Spleen (tissue), 11 donors: Measurements from ENCODE around the gene TJP1. TPM values are rescaled to one million over a fixed set of nuclear protein-coding genes. Genes with fewer than 3 reads are reported as not detected.
"Not testable (repeated sequence)": the region's sequence is repeated elsewhere in the genome, so short reads cannot be mapped to it uniquely, and the experiment has no call there.

Experiments used
- DNase-seq: peaks from one replicate; pipeline ENCODE4 v3.0.0-alpha.2; 2020
- H3K27ac ChIP-seq, 8 donors: fragments of 200-600 bp; sonication (generic) in 7 of 8; 1 replicate in 4 of 8; 2 replicates in 4 of 8; pipeline versions ENCODE4 v1.5.0 to v1.8.0; 2016 to 2021; ENCODE audit warnings: inconsistent platforms in 4 of 8, mild to moderate bottlenecking in 4 of 8, moderate library complexity in 1 of 8
- H3K27me3 ChIP-seq, 7 donors: fragments of 200-600 bp; sonication (generic) in 6 of 7; replicated peaks in 1 of 7; 1 replicate in 4 of 7; 2 replicates in 3 of 7; pipeline versions ENCODE4 v1.5.0 to v1.8.0; 2016 to 2021; ENCODE audit warnings: inconsistent platforms in 3 of 7, mild to moderate bottlenecking in 1 of 7
- H3K36me3 ChIP-seq, 6 donors: fragments of 200-600 bp; sonication (generic) in 5 of 6; 1 replicate in 4 of 6; 2 replicates in 2 of 6; pipeline versions ENCODE4 v1.5.0 to v1.8.0; 2016 to 2021; ENCODE audit warnings: inconsistent platforms in 2 of 6
- H3K4me1 ChIP-seq, 6 donors: fragments of 200-600 bp; sonication (generic) in 5 of 6; 1 replicate in 3 of 6; 2 replicates in 3 of 6; pipeline versions ENCODE4 v1.5.0 to v1.8.0; 2016 to 2021; ENCODE audit warnings: inconsistent platforms in 3 of 6
- H3K4me3 ChIP-seq, 8 donors: fragments of 200-600 bp; sonication (generic) in 7 of 8; 1 replicate in 4 of 8; 2 replicates in 4 of 8; pipeline versions ENCODE4 v1.5.0 to v1.8.0; 2016 to 2021; ENCODE audit warnings: inconsistent platforms in 4 of 8, mild to moderate bottlenecking in 4 of 8, moderate library complexity in 2 of 8
- H3K9me3 ChIP-seq, 8 donors: fragments of 200-600 bp; sonication (generic) in 7 of 8; 1 replicate in 4 of 8; 2 replicates in 4 of 8; pipeline versions ENCODE4 v1.5.0 to v1.8.0; 2016 to 2021; ENCODE audit warnings: inconsistent platforms in 4 of 8
- POLR2A ChIP-seq, 3 donors: fragments of 450-650 bp; IDR thresholded peaks; one replicate each; pipeline ENCODE4 v1.5.1; 2017; ENCODE audit warnings: antibody characterized with exemption in 3 of 3, mild to moderate bottlenecking in 1 of 3
- POLR2AphosphoS5 ChIP-seq, 3 donors: sonication (generic); formaldehyde crosslinking; IDR thresholded peaks; one replicate each; pipeline ENCODE4 v1.5.1; 2017; ENCODE audit warnings: antibody characterized with exemption in 3 of 3
- WGBS, 5 donors: extraction: QIAGEN DNeasy Blood & Tissue Kit in 3 of 5; methylation state at CpG; one replicate each; pipeline versions ENCODE4 v1.1.5 to v1.1.7; 2013 to 2018; 5-methylcytosine and 5-hydroxymethylcytosine counted together
- intact Hi-C: fragments of 100-400 bp; cut with DNase I; formaldehyde crosslinking; loops from one replicate; pipeline ENCODE4 v1.15.0; 2023; ENCODE audit warnings: low total_unique reads
- polyA plus RNA-seq, 3 donors: library from polyadenylated mRNA; stranded (reverse); fragments of 200-250 nt; gene quantifications; one replicate each; pipeline ENCODE4 v1.2.1, GENCODE V29; 2013
- total RNA-seq, 7 donors: library from RNA; depleted of rRNA in 3 of 7; stranded (reverse); fragments of >200 nt in 3 of 7; fragmentation: NEBNext Ultra II Directional in 4 of 7; extraction: Animal tissue kit (Norgen Biotek cat#: 25700) in 4 of 7; gene quantifications; one replicate each; pipeline versions ENCODE4 v1.1.0 to v1.2.1, GENCODE V29; 2016 to 2021
- TF ChIP-seq, protein P1 (sequence below), 11 experiments: fragments of 200-600 bp in 7 of 11; fragments of 450-650 bp in 4 of 11; sonication (generic) in 4 of 11; IDR thresholded peaks in 8 of 11; conservative IDR thresholded peaks in 3 of 11; 1 replicate in 7 of 11; 2 replicates in 4 of 11; pipeline versions ENCODE4 v1.4.0 to v1.8.0; 2016 to 2021; ENCODE audit warnings: antibody characterized with exemption in 11 of 11, inconsistent platforms in 4 of 11, mild to moderate bottlenecking in 1 of 11
- donor health status: healthy with polysubstance abuse.
- donor health status: DM: no; HTN: no; CAD: no; lungs with moderate emphysema.
- donor health status: DM: no; HTN: no; CAD: no.
- donor health status: Bipolar disorder and iron deficiency.
- donor health status: healthy.
- donor health status: DM: no; HTN: no; CAD: no.
- donor health status: DM: yes; HTN: yes; CAD: no.

The TJP1 gene
- total and polyA plus RNA-seq, 10 donors = 2.9 to 71.8 (median 49.7) TPM

DNA sequence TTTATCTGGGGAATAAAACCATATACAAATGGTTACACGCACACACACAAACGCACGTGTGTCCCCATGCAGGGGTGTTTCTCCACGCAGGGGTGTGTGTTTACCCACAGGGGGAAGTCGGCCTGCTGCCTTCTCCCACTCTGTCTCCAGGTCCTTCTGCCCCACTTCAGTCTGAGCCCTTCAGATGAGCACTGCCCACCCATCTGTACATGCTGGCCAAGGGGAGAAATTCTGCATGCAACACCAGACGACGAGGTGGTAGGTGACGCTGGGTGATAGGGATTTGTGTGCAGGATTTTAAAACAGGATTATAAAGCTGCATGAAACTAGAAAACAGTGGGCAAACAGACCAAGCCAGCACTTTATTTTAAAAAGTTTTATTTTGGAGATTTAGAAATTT, 122.5 kb downstream of the TJP1 start:
- Histone ChIP-seq H3K36me3 (peaks cover 0 to 35% (median 6%) of the 10 kb centered on the region in 6 donors), H3K4me3 (no peak overlapping the region), H3K9me3 (peaks cover 0 to 13% (median 2%) of the 10 kb centered on the region in 8 donors), H3K4me1 (no peaks in the 10 kb centered on the region), H3K27me3 (no peaks in the 10 kb centered on the region), H3K27ac (no peak overlapping the region)
- WGBS, 5 donors = 83 to 93% (median 89%) methylated on average over 8 of the region's 8 CpGs
- intact Hi-C loops = no loop called here
- DNase-seq = no peak
- TF ChIP-seq, protein P1, sequence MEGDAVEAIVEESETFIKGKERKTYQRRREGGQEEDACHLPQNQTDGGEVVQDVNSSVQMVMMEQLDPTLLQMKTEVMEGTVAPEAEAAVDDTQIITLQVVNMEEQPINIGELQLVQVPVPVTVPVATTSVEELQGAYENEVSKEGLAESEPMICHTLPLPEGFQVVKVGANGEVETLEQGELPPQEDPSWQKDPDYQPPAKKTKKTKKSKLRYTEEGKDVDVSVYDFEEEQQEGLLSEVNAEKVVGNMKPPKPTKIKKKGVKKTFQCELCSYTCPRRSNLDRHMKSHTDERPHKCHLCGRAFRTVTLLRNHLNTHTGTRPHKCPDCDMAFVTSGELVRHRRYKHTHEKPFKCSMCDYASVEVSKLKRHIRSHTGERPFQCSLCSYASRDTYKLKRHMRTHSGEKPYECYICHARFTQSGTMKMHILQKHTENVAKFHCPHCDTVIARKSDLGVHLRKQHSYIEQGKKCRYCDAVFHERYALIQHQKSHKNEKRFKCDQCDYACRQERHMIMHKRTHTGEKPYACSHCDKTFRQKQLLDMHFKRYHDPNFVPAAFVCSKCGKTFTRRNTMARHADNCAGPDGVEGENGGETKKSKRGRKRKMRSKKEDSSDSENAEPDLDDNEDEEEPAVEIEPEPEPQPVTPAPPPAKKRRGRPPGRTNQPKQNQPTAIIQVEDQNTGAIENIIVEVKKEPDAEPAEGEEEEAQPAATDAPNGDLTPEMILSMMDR (IDR thresholded peaks at IDR 0.05 in 8 of 11, conservative IDR thresholded peaks at IDR 0.05 in 3 of 11) = no peak

DNA sequence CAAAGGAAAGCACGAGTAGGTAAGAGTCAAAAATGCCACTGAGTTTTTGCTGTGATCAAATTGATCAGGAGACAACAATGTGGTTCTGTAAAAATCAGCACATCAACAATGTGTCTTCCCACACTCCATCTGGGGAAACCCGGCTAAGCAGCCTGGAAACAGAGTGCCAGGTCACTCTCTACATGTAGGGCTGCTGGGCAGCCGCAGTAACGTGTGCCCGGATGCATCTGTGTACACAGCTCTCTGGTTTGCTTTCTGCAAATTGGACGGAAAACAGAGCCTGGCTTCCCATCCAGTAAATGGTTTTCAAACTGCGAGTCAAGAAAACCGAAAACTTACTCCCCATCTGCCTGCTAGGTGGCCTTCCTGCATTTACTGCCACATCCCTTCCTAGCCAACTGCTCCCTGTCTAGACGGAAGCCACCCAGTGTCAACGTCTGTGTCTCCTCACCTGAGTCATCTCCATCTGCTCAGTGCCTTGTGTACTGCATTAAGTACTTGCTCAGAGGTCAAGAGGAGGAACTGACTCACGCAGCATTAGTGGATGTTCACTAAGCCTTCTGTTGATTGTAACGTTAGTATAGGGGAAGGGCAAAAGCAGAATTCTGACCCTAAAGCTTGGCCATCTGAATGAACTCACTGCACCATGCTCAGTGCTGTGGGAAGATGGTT, 124.1 kb downstream of the TJP1 start:
- intact Hi-C loops = no loop called here
- DNase-seq = no peak
- Histone ChIP-seq H3K27me3 (no peaks in the 10 kb centered on the region), H3K27ac (no peak overlapping the region), H3K4me1 (no peaks in the 10 kb centered on the region), H3K36me3 (peaks cover 0 to 20% (median 6%) of the 10 kb centered on the region in 6 donors), H3K4me3 (no peak overlapping the region), H3K9me3 (peaks cover 0 to 20% (median 11%) of the 10 kb centered on the region in 8 donors)
- TF ChIP-seq POLR2AphosphoS5 (IDR thresholded peaks at IDR 0.05) = no peak
- 78 to 90% (median 87%) methylated on average over 12 of the region's 12 CpGs for WGBS, 5 donors

DNA sequence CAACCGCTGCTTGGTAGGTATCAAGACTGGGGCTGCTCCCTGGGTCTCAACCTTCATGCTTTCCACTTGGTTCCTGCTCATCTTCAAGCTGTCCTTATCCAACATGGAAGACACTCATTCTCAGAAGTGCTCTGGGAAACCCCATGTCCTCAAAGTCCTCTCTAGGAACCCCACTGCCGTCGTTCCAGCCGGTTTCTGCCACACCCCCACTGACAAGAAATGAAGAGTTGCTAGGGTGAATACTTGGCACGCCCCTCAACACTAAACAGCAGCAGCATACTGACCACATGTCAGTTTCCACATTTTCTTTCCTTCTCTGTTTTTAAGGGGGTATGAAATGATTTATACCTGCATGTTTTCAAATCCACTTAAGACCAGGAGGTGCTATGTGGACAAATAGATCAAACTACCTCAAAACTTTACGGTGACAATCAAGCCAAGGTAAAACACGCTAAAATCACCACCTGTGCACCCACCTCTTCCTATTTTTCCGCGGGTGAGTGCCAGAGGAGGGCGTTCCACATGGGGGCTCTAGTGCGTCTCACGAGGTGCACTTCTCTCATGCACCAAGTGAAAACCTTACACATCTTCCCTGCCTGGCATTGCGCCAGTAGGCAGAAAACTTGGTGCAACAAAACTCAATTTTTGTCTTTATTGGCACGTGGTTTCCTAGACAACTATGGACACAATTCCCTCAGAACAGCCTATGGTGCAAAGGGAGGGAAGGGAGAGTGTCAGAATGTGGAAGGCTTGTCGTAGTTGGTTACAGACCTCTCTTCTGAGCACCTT, 125.1 kb downstream of the TJP1 start:
- H3K27ac ChIP-seq = no peak overlapping the region
- 84 to 91% (median 86%) methylated on average over 15 of the region's 15 CpGs for WGBS, 5 donors
- intact Hi-C loops = no loop called here

DNA sequence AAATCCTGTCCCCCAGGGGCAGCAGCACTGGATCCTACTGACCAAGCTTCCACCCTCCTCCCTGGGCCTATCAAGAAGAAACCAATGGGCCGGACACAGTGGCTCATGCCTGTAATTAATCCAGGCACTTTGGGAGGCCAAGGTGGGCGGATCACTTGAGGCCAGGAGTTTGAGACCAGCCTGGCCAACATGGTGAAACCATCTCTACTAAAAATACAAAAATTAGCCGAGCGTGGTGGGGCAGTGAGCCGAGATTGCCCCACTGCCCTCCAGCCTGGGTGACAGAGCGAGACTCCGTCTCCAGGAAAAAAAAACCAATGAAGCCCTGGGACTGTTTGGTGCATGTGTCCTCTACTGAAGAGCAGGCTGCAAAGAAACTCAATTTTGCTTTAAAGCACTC, 125.8 kb downstream of the TJP1 start:
- Histone ChIP-seq H3K36me3 (peaks cover 0 to 14% (median 2%) of the 10 kb centered on the region in 6 donors), H3K9me3 (peaks cover 0 to 20% (median 11%) of the 10 kb centered on the region in 8 donors)
- H3K27ac ChIP-seq, DNase-seq, H3K27me3 ChIP-seq, H3K4me3 ChIP-seq, intact Hi-C loops, H3K4me1 ChIP-seq: not testable (repeated sequence)
- WGBS, 5 donors = 88 to 93% (median 91%) methylated on average over 7 of the region's 7 CpGs

More for the DNA sequence above, 125.1 kb downstream of the TJP1 start:
- peaks cover 0 to 14% (median 3%) of the 10 kb centered on the region in 6 donors for H3K36me3 ChIP-seq
- H3K4me1 ChIP-seq = no peaks in the 10 kb centered on the region
- H3K27me3 ChIP-seq = no peaks in the 10 kb centered on the region
- TF ChIP-seq POLR2A (IDR thresholded peaks at IDR 0.05) = no peak
- TF ChIP-seq, protein P1 (IDR thresholded peaks at IDR 0.05 in 8 of 11, conservative IDR thresholded peaks at IDR 0.05 in 3 of 11) = no peak
- no peak for TF ChIP-seq POLR2AphosphoS5 (IDR thresholded peaks at IDR 0.05)
- peaks cover 0 to 20% (median 11%) of the 10 kb centered on the region in 8 donors for H3K9me3 ChIP-seq
- no peak for DNase-seq
- no peak overlapping the region for H3K4me3 ChIP-seq

DNA sequence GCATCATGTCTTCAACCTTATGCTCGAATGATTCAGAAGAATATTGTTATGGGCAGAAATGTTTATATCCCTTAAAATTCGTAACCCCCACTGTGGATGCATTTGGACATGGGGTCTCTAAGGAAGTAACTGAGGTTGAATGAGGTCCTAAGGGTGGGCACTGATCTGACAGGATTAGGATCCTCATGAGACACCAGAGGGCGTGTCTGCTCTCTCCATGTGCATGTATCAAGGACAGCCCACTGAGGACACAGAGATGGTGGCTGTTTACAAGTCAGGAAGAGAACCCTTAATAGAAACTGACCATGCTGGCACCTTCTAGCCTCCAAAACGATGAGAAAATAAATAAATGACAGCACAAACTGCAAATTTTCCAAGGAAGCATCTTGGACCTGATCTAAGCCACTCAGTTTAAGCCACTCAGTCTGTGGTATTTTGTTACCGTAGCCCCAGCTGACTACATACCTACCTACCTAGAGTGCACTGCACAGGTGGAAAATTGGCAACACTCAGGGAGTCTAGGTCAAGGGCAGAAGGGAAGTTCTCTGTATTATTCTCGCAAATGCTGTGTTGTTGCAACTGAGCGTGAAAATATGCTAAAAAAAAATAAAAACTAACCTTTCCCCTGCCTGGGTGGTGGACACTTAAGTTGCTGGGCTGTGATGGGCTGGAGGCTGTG, 126.6 kb downstream of the TJP1 start:
- H3K27me3 ChIP-seq = no peaks in the 10 kb centered on the region
- TF ChIP-seq, protein P1 (IDR thresholded peaks at IDR 0.05 in 8 of 11, conservative IDR thresholded peaks at IDR 0.05 in 3 of 11) = no peak
- TF ChIP-seq POLR2A (IDR thresholded peaks at IDR 0.05) (no peak), POLR2AphosphoS5 (IDR thresholded peaks at IDR 0.05) (no peak)
- H3K4me1 ChIP-seq = no peaks in the 10 kb centered on the region
- 75 to 85% (median 78%) methylated on average over 7 of the region's 7 CpGs for WGBS, 5 donors
- H3K4me3 ChIP-seq = no peak overlapping the region
- intact Hi-C loops = no loop called here
- no peak for DNase-seq
- H3K27ac ChIP-seq = no peak overlapping the region
- peaks cover 0 to 10% (median 0%) of the 10 kb centered on the region in 6 donors for H3K36me3 ChIP-seq
- peaks cover 0 to 20% (median 11%) of the 10 kb centered on the region in 8 donors for H3K9me3 ChIP-seq
